GM21528 (cell line): ENCODE results near the gene FBP1.

Experiments
- ATAC-seq: cut with Tn5 transposase; IDR thresholded peaks from one replicate; pipeline ENCODE4 v1.9.1; 2021; ENCODE audit warnings: mild to moderate bottlenecking, moderate library complexity; ENCODE audit not compliant: unreplicated experiment, low FRiP score

The FBP1 gene

GRCh38 chr9:94639061-94639998 lies at the start of gene FBP1:
Gene FBP1, minus strand, starts transcription at chr9:94639518. Its CDS starts 208 bp downstream, at chr9:94639310.
- peak; percentile 48 for ATAC-seq

DNA sequence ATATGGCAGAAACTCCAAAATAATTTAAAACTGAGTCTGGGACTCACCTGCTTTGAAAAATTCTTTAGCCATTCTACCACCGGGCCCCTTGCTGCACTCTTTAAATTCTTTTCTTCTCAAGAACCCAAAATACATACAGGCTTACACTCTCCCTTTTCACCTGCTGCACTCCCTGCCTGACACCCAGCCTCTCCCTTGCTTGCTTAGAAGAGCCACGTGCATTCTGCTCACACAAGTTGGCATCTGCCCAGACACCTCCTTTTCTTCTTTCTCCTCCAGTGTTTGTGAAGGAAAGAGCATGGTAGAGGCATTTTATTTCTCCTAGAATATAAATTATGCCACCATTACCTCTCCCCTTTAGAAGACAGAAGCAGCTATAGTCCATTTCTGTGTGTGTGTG lies 48.1 kb upstream of the FBP1 start:
- no peak for ATAC-seq

DNA sequence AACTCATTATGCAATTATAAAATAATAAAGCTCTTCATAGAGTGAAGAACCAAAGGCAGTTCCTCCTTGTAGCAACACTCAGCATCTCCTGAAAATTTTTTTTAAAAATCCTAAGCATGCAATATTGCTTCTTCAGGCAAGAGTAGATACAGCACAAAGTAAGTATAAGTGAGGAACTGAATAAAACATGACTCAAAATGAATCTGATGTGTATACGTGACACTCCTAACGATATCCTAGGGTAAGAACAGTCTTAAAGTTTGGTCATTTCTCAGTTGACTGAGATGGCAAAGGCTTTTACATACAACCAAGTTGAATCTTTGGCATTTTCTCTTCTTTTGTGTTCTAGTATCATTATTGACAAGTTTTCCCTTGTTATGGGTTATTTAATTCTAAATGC lies 46.0 kb upstream of the FBP1 start:
- ATAC-seq: no peak

- ATAC-seq: no peak
Measured at GRCh38 chr9:94681508-94681907, 42.2 kb upstream of the FBP1 start.

- ATAC-seq: no peak
Measured at GRCh38 chr9:94680621-94681020, 41.3 kb upstream of the FBP1 start.

- ATAC-seq: no peak
Measured at GRCh38 chr9:94680020-94680419, 40.7 kb upstream of the FBP1 start.

GRCh38 chr9:94679587-94679986 lies 40.3 kb upstream of the FBP1 start:
- no peak for ATAC-seq

- ATAC-seq: no peak
Measured at GRCh38 chr9:94677929-94678328, 38.6 kb upstream of the FBP1 start.

GRCh38 chr9:94676446-94677131 lies 37.3 kb upstream of the FBP1 start:
- ATAC-seq: no peak

GRCh38 chr9:94675008-94675881 lies 35.9 kb upstream of the FBP1 start:
- no peak for ATAC-seq

- no peak for ATAC-seq
Measured at GRCh38 chr9:94672811-94673487, 33.6 kb upstream of the FBP1 start.

GRCh38 chr9:94668928-94669729 lies 29.8 kb upstream of the FBP1 start:
- peak; percentile 71 for ATAC-seq

GRCh38 chr9:94668418-94668927 lies 29.2 kb upstream of the FBP1 start:
- ATAC-seq: no peak

DNA sequence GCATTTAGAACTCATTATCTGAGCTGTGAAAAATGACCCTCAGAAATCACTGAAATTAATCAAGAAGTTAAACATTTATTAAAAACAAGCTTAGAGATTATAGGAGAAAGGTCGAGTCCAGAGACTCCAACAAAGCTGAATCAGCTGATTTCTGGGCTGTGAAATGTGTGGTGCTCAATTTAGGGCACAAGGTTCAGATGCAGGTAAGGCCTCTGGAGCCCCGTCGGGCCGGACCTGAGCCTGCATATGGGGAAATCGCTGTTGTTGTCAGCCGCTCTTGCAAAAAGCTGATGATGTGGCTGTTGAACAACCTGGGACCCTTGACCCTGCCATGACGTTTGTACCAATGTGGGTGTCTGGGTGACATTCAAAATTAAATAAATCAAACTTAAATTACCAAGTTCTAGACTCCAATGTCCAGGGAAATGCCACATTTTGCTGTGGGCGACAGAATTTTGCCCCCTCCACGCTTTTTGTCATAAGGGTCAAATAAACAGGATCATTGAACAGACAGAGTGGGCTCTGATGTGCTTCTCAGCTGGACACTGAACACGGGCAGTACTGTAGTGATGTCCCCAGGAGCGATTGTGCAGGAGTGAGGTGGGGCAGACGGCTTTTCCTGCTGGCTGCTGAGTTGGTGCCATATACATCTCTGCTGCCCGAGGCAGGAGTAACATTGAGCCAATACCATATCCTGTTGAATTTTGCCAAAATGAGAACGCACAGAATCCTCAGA lies 27.2 kb upstream of the FBP1 start:
- no peak for ATAC-seq

GRCh38 chr9:94665613-94666012 lies 26.3 kb upstream of the FBP1 start:
- ATAC-seq: no peak

- ATAC-seq: no peak
Measured at GRCh38 chr9:94664801-94665200, 25.5 kb upstream of the FBP1 start.

- ATAC-seq: no peak
Measured at GRCh38 chr9:94663640-94664039, 24.3 kb upstream of the FBP1 start.

DNA sequence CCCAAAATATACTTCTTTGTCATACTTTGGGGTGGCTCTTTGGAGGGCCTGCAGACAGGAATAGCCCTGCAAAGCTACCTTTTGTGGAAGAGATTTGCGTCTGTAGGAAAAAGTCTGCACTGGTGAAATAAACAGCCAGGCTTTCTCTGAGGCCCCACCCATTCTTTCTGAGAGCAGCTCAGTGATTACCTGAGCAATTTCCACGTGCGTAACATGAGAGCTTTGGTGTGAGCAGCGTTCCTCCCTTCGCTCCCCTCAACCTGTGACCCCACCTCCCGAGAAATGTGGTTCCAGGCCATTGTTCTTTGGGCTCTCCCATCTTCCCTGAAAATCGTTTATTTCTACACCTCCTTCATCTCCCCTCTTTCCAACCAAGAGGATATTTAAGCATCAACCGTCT lies 23.8 kb upstream of the FBP1 start:
- no peak for ATAC-seq
